HG03442 (cell line): ENCODE data around the gene DYNLRB1.

Experiments used
- ATAC-seq: cut with Tn5 transposase; IDR thresholded peaks from one replicate; pipeline ENCODE4 v1.9.1; 2021; ENCODE audit warnings: mild to moderate bottlenecking, moderate library complexity; ENCODE audit not compliant: unreplicated experiment

DYNLRB1 gene

GRCh38 chr20:34577061-34577460, 60.8 kb downstream of the DYNLRB1 start:
- ATAC-seq = no peak

GRCh38 chr20:34578025-34578424, 61.8 kb downstream of the DYNLRB1 start:
- no peak for ATAC-seq

GRCh38 chr20:34578521-34578920, 62.3 kb downstream of the DYNLRB1 start:
- no peak for ATAC-seq

- ATAC-seq = no peak
Measured at GRCh38 chr20:34579191-34579978, 63.2 kb downstream of the DYNLRB1 start.

GRCh38 chr20:34579979-34580940, 64.0 kb downstream of the DYNLRB1 start:
- ATAC-seq = no peak

- no peak for ATAC-seq
Measured at GRCh38 chr20:34581341-34582184, 65.3 kb downstream of the DYNLRB1 start.

GRCh38 chr20:34582221-34582620, 66.0 kb downstream of the DYNLRB1 start:
- no peak for ATAC-seq

GRCh38 chr20:34582911-34583310, 66.7 kb downstream of the DYNLRB1 start:
- ATAC-seq = no peak

GRCh38 chr20:34583544-34583943, 67.3 kb downstream of the DYNLRB1 start:
- no peak for ATAC-seq

- no peak for ATAC-seq
Measured at GRCh38 chr20:34585019-34585418, 68.8 kb downstream of the DYNLRB1 start.

GRCh38 chr20:34586488-34587163, 70.4 kb downstream of the DYNLRB1 start:
- ATAC-seq = no peak
